Activated CD8-positive, alpha-beta memory T cell treated with anti-CD3 and anti-CD28 coated beads, Interleukin-2, amount 50 U/mL, for 24 hours (primary cell): ENCODE results near the gene OPN4.
"Not testable (repeated sequence)": the region's sequence is repeated elsewhere in the genome, so short reads cannot be mapped to it uniquely, and the experiment has no call there.

ENCODE experiments used
- DNase-seq: peaks from one replicate; pipeline ENCODE4 v3.0.0-alpha.2; 2020; ENCODE audit errors: extremely low read depth

The OPN4 gene

GRCh38 chr10:86654411-86655172 is at the start of gene OPN4:
OPN4 (plus strand) TSS chr10:86654547; CDS start chr10:86654784, 237 bp downstream.
- no peak for DNase-seq

GRCh38 chr10:86607674-86608073 is 46.7 kb upstream of the OPN4 start:
- no peak for DNase-seq

- no peak for DNase-seq
Measured at GRCh38 chr10:86609920-86610319, 44.4 kb upstream of the OPN4 start.

- no peak for DNase-seq
Measured at GRCh38 chr10:86611386-86611785, 43.0 kb upstream of the OPN4 start.

- no peak for DNase-seq
Measured at GRCh38 chr10:86613096-86613495, 41.3 kb upstream of the OPN4 start.

GRCh38 chr10:86613905-86614304 is 40.4 kb upstream of the OPN4 start:
- no peak for DNase-seq

- no peak for DNase-seq
Measured at GRCh38 chr10:86614853-86615252, 39.5 kb upstream of the OPN4 start.

- not testable (repeated sequence) for DNase-seq
Measured at GRCh38 chr10:86617278-86617677, 37.1 kb upstream of the OPN4 start.

GRCh38 chr10:86628311-86628710 is 26.0 kb upstream of the OPN4 start:
- no peak for DNase-seq

GRCh38 chr10:86630079-86630478 is 24.3 kb upstream of the OPN4 start:
- DNase-seq = no peak

GRCh38 chr10:86632009-86632800 is 22.1 kb upstream of the OPN4 start:
- no peak for DNase-seq

GRCh38 chr10:86632951-86633350 is 21.4 kb upstream of the OPN4 start:
- no peak for DNase-seq

GRCh38 chr10:86635402-86635801 is 18.9 kb upstream of the OPN4 start:
- no peak for DNase-seq

- DNase-seq = no peak
Measured at GRCh38 chr10:86636311-86636710, 18.0 kb upstream of the OPN4 start.

- DNase-seq = no peak
Measured at GRCh38 chr10:86642021-86642420, 12.3 kb upstream of the OPN4 start.

GRCh38 chr10:86642499-86642898 is 11.8 kb upstream of the OPN4 start:
- DNase-seq = no peak

GRCh38 chr10:86644152-86644793 is 10.1 kb upstream of the OPN4 start:
- no peak for DNase-seq

GRCh38 chr10:86644794-86645445 is 9.4 kb upstream of the OPN4 start:
- DNase-seq = no peak

GRCh38 chr10:86645621-86646165 is 8.7 kb upstream of the OPN4 start:
- not testable (repeated sequence) for DNase-seq

- no peak for DNase-seq
Measured at GRCh38 chr10:86646532-86646931, 7.8 kb upstream of the OPN4 start.

GRCh38 chr10:86646933-86647332 is 7.4 kb upstream of the OPN4 start:
- DNase-seq = no peak
